ENCODE data around the gene ROCK2. TPM values are rescaled to one million over a fixed set of nuclear protein-coding genes. Genes with fewer than 3 reads are reported as not detected.

Gene ROCK2
- total RNA-seq, 1 donor from 2014 or later = 61.4 TPM

GRCh38 chr2:11375025-11375688 lies 30.7 kb upstream of the ROCK2 start:
- no peak for TF ChIP-seq CTCF (IDR thresholded peaks at IDR 0.05)
- Mint-ChIP-seq H3K4me1 (ENCODE audit: low read depth) (peaks cover 78% of the 10 kb centered on the region), H3K9me3 (ENCODE audit: low read depth) (no peaks in the 10 kb centered on the region), H3K36me3 (ENCODE audit: low read depth) (no peaks in the 10 kb centered on the region), H3K27me3 (ENCODE audit: low read depth) (no peaks in the 10 kb centered on the region), H3K4me3 (ENCODE audit: unreplicated experiment) (peak overlapping the region; percentile 63), H3K27ac (ENCODE audit: unreplicated experiment) (peak overlapping the region; percentile 98)
- DNase-seq (ENCODE audit: low spot score) = no peak

- TF ChIP-seq CTCF (IDR thresholded peaks at IDR 0.05) = no peak
- peaks cover 68% of the 10 kb centered on the region for H3K4me1 Mint-ChIP-seq (ENCODE audit: low read depth)
- DNase-seq (ENCODE audit: low spot score) = no peak
- H3K27me3 Mint-ChIP-seq (ENCODE audit: low read depth) = no peaks in the 10 kb centered on the region
- no peaks in the 10 kb centered on the region for H3K36me3 Mint-ChIP-seq (ENCODE audit: low read depth)
- peak overlapping the region; percentile 98 for H3K27ac Mint-ChIP-seq (ENCODE audit: unreplicated experiment)
- no peaks in the 10 kb centered on the region for H3K9me3 Mint-ChIP-seq (ENCODE audit: low read depth)
- no peak overlapping the region for H3K4me3 Mint-ChIP-seq (ENCODE audit: unreplicated experiment)
These were observed 28.7 kb upstream of the ROCK2 start for GRCh38 chr2:11373096-11373495.

GRCh38 chr2:11371092-11371937 lies 26.9 kb upstream of the ROCK2 start:
- DNase-seq (ENCODE audit: low spot score) = no peak
- no peak for TF ChIP-seq CTCF (IDR thresholded peaks at IDR 0.05)
- Mint-ChIP-seq H3K9me3 (ENCODE audit: low read depth) (no peaks in the 10 kb centered on the region), H3K36me3 (ENCODE audit: low read depth) (no peaks in the 10 kb centered on the region), H3K4me1 (ENCODE audit: low read depth) (peaks cover 65% of the 10 kb centered on the region), H3K27ac (ENCODE audit: unreplicated experiment) (no peak overlapping the region), H3K27me3 (ENCODE audit: low read depth) (no peaks in the 10 kb centered on the region), H3K4me3 (ENCODE audit: unreplicated experiment) (no peak overlapping the region)

GRCh38 chr2:11370377-11371091 lies 26.1 kb upstream of the ROCK2 start:
- Mint-ChIP-seq H3K27ac (ENCODE audit: unreplicated experiment) (no peak overlapping the region), H3K27me3 (ENCODE audit: low read depth) (no peaks in the 10 kb centered on the region), H3K36me3 (ENCODE audit: low read depth) (no peaks in the 10 kb centered on the region), H3K9me3 (ENCODE audit: low read depth) (no peaks in the 10 kb centered on the region), H3K4me1 (ENCODE audit: low read depth) (peaks cover 58% of the 10 kb centered on the region), H3K4me3 (ENCODE audit: unreplicated experiment) (no peak overlapping the region)
- no peak for TF ChIP-seq CTCF (IDR thresholded peaks at IDR 0.05)
- no peak for DNase-seq (ENCODE audit: low spot score)

GRCh38 chr2:11368059-11368572 lies 23.7 kb upstream of the ROCK2 start:
- H3K9me3 Mint-ChIP-seq (ENCODE audit: low read depth) = no peaks in the 10 kb centered on the region
- peak overlapping the region; percentile 73 for H3K27ac Mint-ChIP-seq (ENCODE audit: unreplicated experiment)
- peaks cover 35% of the 10 kb centered on the region for H3K4me1 Mint-ChIP-seq (ENCODE audit: low read depth)
- no peaks in the 10 kb centered on the region for H3K36me3 Mint-ChIP-seq (ENCODE audit: low read depth)
- H3K4me3 Mint-ChIP-seq (ENCODE audit: unreplicated experiment) = peak overlapping the region; percentile 32
- DNase-seq (ENCODE audit: low spot score) = no peak
- no peak for TF ChIP-seq CTCF (IDR thresholded peaks at IDR 0.05)
- no peaks in the 10 kb centered on the region for H3K27me3 Mint-ChIP-seq (ENCODE audit: low read depth)

All from chondrocyte (in vitro differentiated cells).